ENCODE measurements around the gene PPP1R37.
A peak's percentile ranks its signal among the peaks of the same experiment; 100 is the strongest.

PPP1R37 gene

GRCh38 chr19:45169602-45170001, 76.6 kb downstream of the PPP1R37 start:
- FAIRE-seq: no peak
- no peak for TF ChIP-seq POLR2A (IDR thresholded peaks at IDR 0.05; ENCODE audit: low read depth, low read length)
- DNase-seq (ENCODE audit: insufficient read length, low spot score): no peak

GRCh38 chr19:45170146-45171106, 77.4 kb downstream of the PPP1R37 start:
- no peak for TF ChIP-seq POLR2A (IDR thresholded peaks at IDR 0.05; ENCODE audit: low read depth, low read length)
- DNase-seq (ENCODE audit: insufficient read length, low spot score) (no peak), FAIRE-seq (no peak)

GRCh38 chr19:45171211-45171623, 78.2 kb downstream of the PPP1R37 start:
- no peak for DNase-seq (ENCODE audit: insufficient read length, low spot score)
- FAIRE-seq: no peak
- TF ChIP-seq POLR2A (IDR thresholded peaks at IDR 0.05; ENCODE audit: low read depth, low read length): no peak

- TF ChIP-seq POLR2A (IDR thresholded peaks at IDR 0.05; ENCODE audit: low read depth, low read length): no peak
- FAIRE-seq (no peak), DNase-seq (ENCODE audit: insufficient read length, low spot score) (no peak)
Measured at GRCh38 chr19:45172173-45172572, 79.2 kb downstream of the PPP1R37 start.

GRCh38 chr19:45172611-45173208, 79.7 kb downstream of the PPP1R37 start:
- TF ChIP-seq POLR2A (IDR thresholded peaks at IDR 0.05; ENCODE audit: low read depth, low read length): no peak

GRCh38 chr19:45173816-45174215, 80.8 kb downstream of the PPP1R37 start:
- FAIRE-seq (no peak), DNase-seq (ENCODE audit: insufficient read length, low spot score) (peak; percentile 31)
- TF ChIP-seq POLR2A (IDR thresholded peaks at IDR 0.05; ENCODE audit: low read depth, low read length): no peak

More at GRCh38 chr19:45172611-45173208, 79.7 kb downstream of the PPP1R37 start:
- no peak for DNase-seq (ENCODE audit: insufficient read length, low spot score)
- no peak for FAIRE-seq

GRCh38 chr19:45175515-45176345, 82.8 kb downstream of the PPP1R37 start:
- TF ChIP-seq POLR2A (IDR thresholded peaks at IDR 0.05; ENCODE audit: low read depth, low read length): no peak
- FAIRE-seq (no peak), DNase-seq (ENCODE audit: insufficient read length, low spot score) (no peak)

GRCh38 chr19:45177817-45178261, 84.9 kb downstream of the PPP1R37 start, which contains the start of gene TRAPPC6A:
Gene TRAPPC6A (minus strand): TSS chr19:45178237. CDS start chr19:45178218, 19 bp downstream.
- DNase-seq (ENCODE audit: insufficient read length, low spot score) (peak; percentile 45), FAIRE-seq (no peak)
- no peak for TF ChIP-seq POLR2A (IDR thresholded peaks at IDR 0.05; ENCODE audit: low read depth, low read length)

- DNase-seq (ENCODE audit: insufficient read length, low spot score) (peak; percentile 90), FAIRE-seq (peak; percentile 79)
- TF ChIP-seq POLR2A (IDR thresholded peaks at IDR 0.05; ENCODE audit: low read depth, low read length): peak; percentile 38; the same call in 1 of the 2 replicates
Measured at GRCh38 chr19:45178262-45179071, 85.5 kb downstream of the PPP1R37 start, which contains the start of gene BLOC1S3. Gene BLOC1S3 (plus strand): TSS chr19:45178784. CDS start chr19:45179297, 513 bp downstream.

GRCh38 chr19:45179072-45179891, 86.3 kb downstream of the PPP1R37 start:
- DNase-seq (ENCODE audit: insufficient read length, low spot score): no peak
- TF ChIP-seq POLR2A (IDR thresholded peaks at IDR 0.05; ENCODE audit: low read depth, low read length): no peak
- no peak for FAIRE-seq

- no peak for TF ChIP-seq POLR2A (IDR thresholded peaks at IDR 0.05; ENCODE audit: low read depth, low read length)
- DNase-seq (ENCODE audit: insufficient read length, low spot score) (no peak), FAIRE-seq (no peak)
Measured at GRCh38 chr19:45179892-45180370, 87.0 kb downstream of the PPP1R37 start.

- no peak for FAIRE-seq
- no peak for DNase-seq (ENCODE audit: insufficient read length, low spot score)
- TF ChIP-seq POLR2A (IDR thresholded peaks at IDR 0.05; ENCODE audit: low read depth, low read length): no peak
Measured at GRCh38 chr19:45180936-45181335, 88.0 kb downstream of the PPP1R37 start.

All from H54 (cell line).